Smooth muscle cell (in vitro differentiated cells): ENCODE data around the gene TBC1D1. TPM values are rescaled to one million over a fixed set of nuclear protein-coding genes. Genes with fewer than 3 reads are reported as not detected.

Experiments used
- DNase-seq: peaks from one replicate; lab custom pipeline; 2025; ENCODE audit not compliant: unreplicated experiment; lab: John Stamatoyannopoulos, UW
- H2AFZ ChIP-seq: fragments of 200-600 bp; sonication (generic); 2 replicates; pipeline ENCODE4 v1.6.0; 2016; ENCODE audit warnings: antibody characterized with exemption, low read depth, mild to moderate bottlenecking
- H3F3A ChIP-seq: fragments of 200-600 bp; sonication (generic); 2 replicates; pipeline ENCODE4 v1.6.0; 2017; ENCODE audit warnings: antibody characterized with exemption, low read depth
- H3K27ac ChIP-seq: fragments of 200-600 bp; sonication (generic); 2 replicates; pipeline ENCODE4 v1.5.1; 2016; ENCODE audit warnings: low read depth, mild to moderate bottlenecking
- H3K27me3 ChIP-seq: fragments of 200-600 bp; sonication (generic); 2 replicates; pipeline ENCODE4 v1.6.1; 2016; ENCODE audit warnings: low read depth, mild to moderate bottlenecking
- H3K36me3 ChIP-seq: fragments of 200-600 bp; sonication (generic); 2 replicates; pipeline ENCODE4 v1.5.1; 2016; ENCODE audit warnings: low read depth
- H3K4me1 ChIP-seq: fragments of 200-600 bp; sonication (generic); 2 replicates; pipeline ENCODE4 v1.5.1; 2016; ENCODE audit warnings: low read depth
- H3K4me2 ChIP-seq: fragments of 200-600 bp; sonication (generic); 2 replicates; pipeline ENCODE4 v1.6.0; 2016; ENCODE audit warnings: mild to moderate bottlenecking
- H3K4me3 ChIP-seq: fragments of 200-600 bp; sonication (generic); 2 replicates; pipeline ENCODE4 v1.5.1; 2016; ENCODE audit warnings: mild to moderate bottlenecking
- H3K79me2 ChIP-seq: fragments of 200-600 bp; sonication (generic); 2 replicates; pipeline ENCODE4 v1.6.0; 2016; ENCODE audit warnings: low read depth, mild to moderate bottlenecking
- H3K9ac ChIP-seq: fragments of 200-600 bp; sonication (generic); 2 replicates; pipeline ENCODE4 v1.6.0; 2016; ENCODE audit warnings: low read depth
- H3K9me3 ChIP-seq: fragments of 200-600 bp; sonication (generic); replicated peaks from 2 replicates; pipeline ENCODE4 v1.5.1; 2016; ENCODE audit warnings: low read depth
- H4K20me1 ChIP-seq: fragments of 200-600 bp; sonication (generic); 2 replicates; pipeline ENCODE4 v1.6.0; 2016; ENCODE audit warnings: low read depth
- WGBS: methylation state at CpG from one replicate; pipeline ENCODE4 v1.1.7; 2016; ENCODE audit warnings: low lambda C conversion rate; 5-methylcytosine and 5-hydroxymethylcytosine counted together
- polyA plus RNA-seq: library from polyadenylated mRNA; unstranded; fragments of >200 nt; fragmentation: Nextera tagmentation; extraction: Ambion mirVana; gene quantifications from 2 replicates; pipeline ENCODE4 v1.2.1, GENCODE V29; 2016
- total RNA-seq: library from RNA; depleted of rRNA; stranded (reverse); fragments of >200 nt; gene quantifications from 2 replicates; pipeline ENCODE4 v1.2.3, GENCODE V29; 2014
- TF ChIP-seq, protein P1 (sequence below): fragments of 200-600 bp; sonication (generic); IDR thresholded peaks from 2 replicates; pipeline ENCODE4 v1.5.1; 2017; ENCODE audit warnings: borderline replicate concordance, mild to moderate bottlenecking, antibody characterized with exemption; ENCODE audit not compliant: insufficient read depth, poor library complexity, severe bottlenecking

Gene TBC1D1
- total and polyA plus RNA-seq, 2 experiments from 2014 or later: 81.5 to 117 TPM

DNA sequence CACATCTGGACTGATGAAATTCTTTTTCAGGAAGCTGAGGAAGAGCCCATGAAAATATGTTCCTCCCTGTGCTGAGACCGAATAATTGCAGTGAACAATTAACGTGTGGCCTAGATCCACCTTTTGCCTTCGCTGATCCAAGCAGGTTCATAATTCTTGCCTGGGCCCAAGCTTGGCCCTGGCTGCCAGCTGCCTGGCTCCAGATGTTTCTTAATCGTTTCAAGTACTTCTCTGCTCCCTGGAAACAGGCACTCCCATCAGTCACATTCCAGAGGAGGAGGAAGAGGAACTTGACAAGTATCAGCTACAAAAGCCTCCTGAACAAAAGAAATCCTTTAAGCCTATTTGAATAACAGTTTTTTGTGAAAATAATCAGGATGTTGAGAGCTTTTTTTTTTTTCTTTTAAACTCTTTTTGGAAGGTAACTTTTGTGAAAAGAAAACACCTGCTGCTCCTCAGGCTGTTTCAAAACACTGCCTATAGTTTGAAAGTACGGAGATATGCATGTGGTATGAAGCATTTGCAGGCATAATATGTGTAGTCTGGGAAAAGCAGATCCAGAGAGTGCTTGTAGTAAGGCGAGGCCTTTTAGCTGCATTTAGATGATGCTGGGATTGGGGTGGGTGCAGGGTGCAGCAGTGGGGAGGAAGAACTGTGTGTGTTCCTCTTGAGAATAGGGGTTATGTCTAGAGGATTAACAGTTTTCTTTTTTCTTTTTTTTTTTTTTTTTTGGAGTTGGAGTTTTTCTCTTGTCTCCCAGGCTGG is 223.7 kb downstream of the TBC1D1 start:
- Histone ChIP-seq H3K4me3 (no peak overlapping the region), H3K9ac (no peak overlapping the region), H3K27ac (no peak overlapping the region), H3K9me3 (no peaks in the 10 kb centered on the region), H3K79me2 (no peaks in the 10 kb centered on the region), H2AFZ (no peak overlapping the region), H3K36me3 (no peaks in the 10 kb centered on the region), H4K20me1 (peaks cover 3% of the 10 kb centered on the region), H3K4me2 (no peak overlapping the region), H3K4me1 (peaks cover 41% of the 10 kb centered on the region), H3F3A (peaks cover 20% of the 10 kb centered on the region), H3K27me3 (no peaks in the 10 kb centered on the region)
- TF ChIP-seq, protein P1, sequence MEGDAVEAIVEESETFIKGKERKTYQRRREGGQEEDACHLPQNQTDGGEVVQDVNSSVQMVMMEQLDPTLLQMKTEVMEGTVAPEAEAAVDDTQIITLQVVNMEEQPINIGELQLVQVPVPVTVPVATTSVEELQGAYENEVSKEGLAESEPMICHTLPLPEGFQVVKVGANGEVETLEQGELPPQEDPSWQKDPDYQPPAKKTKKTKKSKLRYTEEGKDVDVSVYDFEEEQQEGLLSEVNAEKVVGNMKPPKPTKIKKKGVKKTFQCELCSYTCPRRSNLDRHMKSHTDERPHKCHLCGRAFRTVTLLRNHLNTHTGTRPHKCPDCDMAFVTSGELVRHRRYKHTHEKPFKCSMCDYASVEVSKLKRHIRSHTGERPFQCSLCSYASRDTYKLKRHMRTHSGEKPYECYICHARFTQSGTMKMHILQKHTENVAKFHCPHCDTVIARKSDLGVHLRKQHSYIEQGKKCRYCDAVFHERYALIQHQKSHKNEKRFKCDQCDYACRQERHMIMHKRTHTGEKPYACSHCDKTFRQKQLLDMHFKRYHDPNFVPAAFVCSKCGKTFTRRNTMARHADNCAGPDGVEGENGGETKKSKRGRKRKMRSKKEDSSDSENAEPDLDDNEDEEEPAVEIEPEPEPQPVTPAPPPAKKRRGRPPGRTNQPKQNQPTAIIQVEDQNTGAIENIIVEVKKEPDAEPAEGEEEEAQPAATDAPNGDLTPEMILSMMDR: no peak
- 68% methylated on average over 6 of the region's 6 CpGs for WGBS
- no peak for DNase-seq

DNA sequence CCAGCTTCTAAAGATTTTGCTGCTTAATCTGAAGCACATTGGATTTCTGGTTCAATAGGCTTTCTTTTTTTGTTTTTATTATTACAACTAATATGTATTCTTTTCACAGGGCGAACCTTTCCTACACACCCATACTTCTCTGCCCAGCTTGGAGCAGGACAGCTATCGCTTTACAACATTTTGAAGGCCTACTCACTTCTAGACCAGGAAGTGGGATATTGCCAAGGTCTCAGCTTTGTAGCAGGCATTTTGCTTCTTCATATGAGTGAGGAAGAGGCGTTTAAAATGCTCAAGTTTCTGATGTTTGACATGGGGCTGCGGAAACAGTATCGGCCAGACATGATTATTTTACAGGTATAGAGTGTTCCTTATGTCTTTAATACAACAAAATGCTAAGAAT is 224.7 kb downstream of the TBC1D1 start:
- no peak for DNase-seq
- Histone ChIP-seq H3K4me1 (peaks cover 39% of the 10 kb centered on the region), H3K27ac (no peak overlapping the region), H3K79me2 (no peaks in the 10 kb centered on the region), H4K20me1 (peaks cover 3% of the 10 kb centered on the region), H3F3A (peaks cover 20% of the 10 kb centered on the region), H3K4me3 (no peak overlapping the region), H3K4me2 (no peak overlapping the region), H2AFZ (no peak overlapping the region), H3K9ac (no peak overlapping the region), H3K36me3 (no peaks in the 10 kb centered on the region), H3K27me3 (no peaks in the 10 kb centered on the region), H3K9me3 (no peaks in the 10 kb centered on the region)
- TF ChIP-seq, protein P1: no peak
- 96% methylated on average over 5 of the region's 5 CpGs for WGBS

DNA sequence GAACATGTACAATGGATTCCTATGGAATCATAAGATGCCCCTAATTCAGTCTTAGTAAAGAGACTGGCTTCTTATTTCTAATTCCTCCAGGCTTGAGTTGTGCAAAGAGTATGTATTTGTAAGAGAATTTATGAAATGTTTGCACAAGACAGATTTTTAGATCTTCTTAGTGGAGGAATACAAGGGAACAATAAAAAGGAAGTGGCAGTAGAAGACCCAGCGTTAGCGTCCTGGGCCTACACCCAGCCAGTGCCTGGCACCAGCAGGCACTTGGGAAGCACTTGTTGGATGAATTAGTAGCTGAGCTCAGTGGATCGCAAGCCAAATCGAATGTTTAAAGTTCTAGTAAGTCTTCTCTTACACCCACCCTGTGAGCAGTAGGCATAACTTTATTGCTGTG is 226.7 kb downstream of the TBC1D1 start:
- Histone ChIP-seq H2AFZ (no peak overlapping the region), H3K79me2 (no peaks in the 10 kb centered on the region), H3K4me2 (no peak overlapping the region), H3K4me3 (no peak overlapping the region), H3K36me3 (no peaks in the 10 kb centered on the region), H3F3A (peaks cover 24% of the 10 kb centered on the region), H4K20me1 (no peaks in the 10 kb centered on the region), H3K4me1 (peaks cover 39% of the 10 kb centered on the region), H3K9ac (no peak overlapping the region), H3K9me3 (no peaks in the 10 kb centered on the region), H3K27me3 (no peaks in the 10 kb centered on the region), H3K27ac (peak overlapping the region; percentile 23)
- TF ChIP-seq, protein P1: no peak
- WGBS: 95% methylated on average over 4 of the region's 4 CpGs
- no peak for DNase-seq
